Measurements from ENCODE around the gene PAPPA.

GRCh38 chr9:116303886-116304538 is 150.4 kb downstream of the PAPPA start:
- TF ChIP-seq CTCF (IDR thresholded peaks at IDR 0.05) (no peak), POLR2A (IDR thresholded peaks at IDR 0.05) (no peak)

Measured in uterus (tissue), 2 donors.